B cell (primary cell): ENCODE data around the gene ABCA13. TPM values are rescaled to one million over a fixed set of nuclear protein-coding genes. Genes with fewer than 3 reads are reported as not detected.

Experiments
- ATAC-seq: fragments of 200-7000 bp; cut with Tn5 transposase; one replicate; pipeline ENCODE4 v1.10.0; 2021; ENCODE audit warnings: low read depth, mild to moderate bottlenecking, moderate number of reproducible peaks, moderate library complexity
- CTCF ChIA-PET: fragments of 350-600 bp; sonication (Branson Sonifier 250); formaldehyde crosslinking; loops from one replicate; lab custom pipeline; 2021; ENCODE audit warnings: antibody characterized with exemption, inconsistent platforms; lab: Charles Lee
- POLR2A ChIA-PET: fragments of 350-600 bp; sonication (Branson Sonifier 250); formaldehyde crosslinking; loops from one replicate; lab custom pipeline; 2021; ENCODE audit warnings: antibody characterized with exemption; lab: Charles Lee
- DNase-seq: peaks from one replicate; pipeline ENCODE4 v3.0.0; 2013
- H2AFZ ChIP-seq: 2 replicates; pipeline ENCODE4 v1.6.1; 2012; ENCODE audit warnings: mild to moderate bottlenecking, low read depth, low read length; ENCODE audit not compliant: insufficient read depth, poor library complexity, severe bottlenecking
- H3K27ac ChIP-seq, 2 donors: 1 replicate in 1 of 2; 2 replicates in 1 of 2; pipeline ENCODE4 v1.5.1; 2012 to 2013; ENCODE audit warnings: low read length in 2 of 2, mild to moderate bottlenecking in 2 of 2, moderate library complexity in 1 of 2
- H3K27me3 ChIP-seq, 4 experiments: fragments of 200-600 bp in 1 of 4; sonication (generic) in 1 of 4; replicated peaks in 1 of 4; 1 replicate in 2 of 4; 2 replicates in 2 of 4; pipeline versions ENCODE4 v1.6.1 to v1.7.0; 2013 to 2016; ENCODE audit warnings: low read length in 3 of 4, mild to moderate bottlenecking in 2 of 4, mixed read lengths in 1 of 4, moderate library complexity in 1 of 4; ENCODE audit not compliant: insufficient read depth in 4 of 4, control insufficient read depth in 3 of 4; ENCODE audit errors: control extremely low read depth in 1 of 4
- H3K36me3 ChIP-seq, 2 experiments: replicated peaks in 1 of 2; 1 replicate in 1 of 2; 2 replicates in 1 of 2; pipeline versions ENCODE4 v1.6.1 to v1.7.1; 2013; ENCODE audit warnings: low read length in 1 of 2; ENCODE audit not compliant: insufficient read depth in 2 of 2, control insufficient read depth in 1 of 2; ENCODE audit errors: control extremely low read depth in 1 of 2, extremely low read depth in 1 of 2
- H3K4me1 ChIP-seq, 2 donors: fragments of 200-600 bp in 1 of 2; sonication (generic) in 1 of 2; 1 replicate in 1 of 2; 2 replicates in 1 of 2; pipeline versions ENCODE4 v1.5.1 to v1.6.1; 2013 to 2017; ENCODE audit warnings: low read length in 2 of 2; ENCODE audit not compliant: control insufficient read depth in 2 of 2, insufficient read depth in 2 of 2
- H3K4me2 ChIP-seq: replicated peaks from 2 replicates; pipeline ENCODE3; 2012; ENCODE audit warnings: mild to moderate bottlenecking, low read depth, low read length; ENCODE audit not compliant: poor library complexity, severe bottlenecking
- H3K4me3 ChIP-seq, 5 experiments: fragments of 200-600 bp in 1 of 5; sonication (generic) in 1 of 5; 1 replicate in 3 of 5; 2 replicates in 2 of 5; pipeline versions ENCODE4 v1.5.1 to v1.7.0; 2011 to 2016; ENCODE audit warnings: low read length in 4 of 5, mild to moderate bottlenecking in 4 of 5, low read depth in 2 of 5, control low read depth in 1 of 5, moderate library complexity in 1 of 5; ENCODE audit not compliant: insufficient read depth in 1 of 5; ENCODE audit errors: control extremely low read depth in 1 of 5, extremely low read depth in 1 of 5
- H3K79me2 ChIP-seq: fragments of 200-600 bp; sonication (generic); one replicate; pipeline ENCODE4 v1.6.0; 2016; ENCODE audit warnings: low read length; ENCODE audit not compliant: control insufficient read depth, insufficient read depth
- H3K9ac ChIP-seq: fragments of 200-600 bp; sonication (generic); 2 replicates; pipeline ENCODE4 v1.6.1; 2017; ENCODE audit warnings: mild to moderate bottlenecking, low read length, moderate library complexity
- H3K9me3 ChIP-seq, 3 donors: one replicate each; pipeline versions ENCODE4 v1.6.1 to v1.7.1; 2013; ENCODE audit warnings: low read length in 2 of 3; ENCODE audit not compliant: control insufficient read depth in 2 of 3, insufficient read depth in 1 of 3; ENCODE audit errors: control extremely low read depth in 1 of 3
- H4K20me1 ChIP-seq: 2 replicates; pipeline ENCODE4 v1.6.0; 2012; ENCODE audit warnings: mild to moderate bottlenecking, low read length; ENCODE audit not compliant: insufficient read depth, control insufficient read depth, poor library complexity, severe bottlenecking
- H3K27ac Mint-ChIP-seq: one replicate; pipeline ENCODE4 v1.8.0; 2021; ENCODE audit warnings: mixed read lengths
- H3K27me3 Mint-ChIP-seq: one replicate; pipeline ENCODE4 v1.8.0; 2021; ENCODE audit warnings: mixed read lengths
- H3K4me1 Mint-ChIP-seq: one replicate; pipeline ENCODE4 v1.8.0; 2021; ENCODE audit warnings: mixed read lengths
- H3K4me3 Mint-ChIP-seq: one replicate; pipeline ENCODE4 v1.8.0; 2021; ENCODE audit warnings: mixed read lengths
- H3K9me3 Mint-ChIP-seq: one replicate; pipeline ENCODE4 v1.8.0; 2022; ENCODE audit warnings: mixed read lengths; ENCODE audit not compliant: insufficient read depth
- EZH2 ChIP-seq: IDR thresholded peaks from 2 replicates; pipeline ENCODE4 v1.6.1; 2012; ENCODE audit warnings: borderline replicate concordance, low read depth, mild to moderate bottlenecking, moderate library complexity, low read length; ENCODE audit not compliant: insufficient read depth, poor library complexity, severe bottlenecking
- WGBS: methylation state at CpG from one replicate; pipeline ENCODE4 v1.1.5; 2013; ENCODE audit warnings: missing lambda C conversion rate; ENCODE audit not compliant: insufficient coverage; 5-methylcytosine and 5-hydroxymethylcytosine counted together
- intact Hi-C: fragments of 100-400 bp; cut with micrococcal nuclease; formaldehyde crosslinking; loops from one replicate; pipeline ENCODE4 v1.10.0; 2022
- polyA plus RNA-seq: library from polyadenylated mRNA; depleted of rRNA; stranded (reverse); fragments of >200 nt; gene quantifications from 2 replicates; pipeline ENCODE4 v1.2.3, GENCODE V29; 2012
- total RNA-seq, 2 donors: library from RNA; stranded (reverse); fragments of 120-200 nt in 1 of 2; gene quantifications; 1 replicate in 1 of 2; 2 replicates in 1 of 2; pipeline versions ENCODE4 v1.2.3 to v1.2.4, GENCODE V29; 2013 to 2022
- TF ChIP-seq, protein P1 (sequence below): fragments of 200-600 bp; IDR thresholded peaks from one replicate; pipeline ENCODE4 v1.8.0; 2022; ENCODE audit warnings: antibody characterized with exemption, mild to moderate bottlenecking

The ABCA13 gene
- total and polyA plus RNA-seq, 2 donors (not counting 1 experiment from before 2014, with no cell fraction given), result not detected

DNA sequence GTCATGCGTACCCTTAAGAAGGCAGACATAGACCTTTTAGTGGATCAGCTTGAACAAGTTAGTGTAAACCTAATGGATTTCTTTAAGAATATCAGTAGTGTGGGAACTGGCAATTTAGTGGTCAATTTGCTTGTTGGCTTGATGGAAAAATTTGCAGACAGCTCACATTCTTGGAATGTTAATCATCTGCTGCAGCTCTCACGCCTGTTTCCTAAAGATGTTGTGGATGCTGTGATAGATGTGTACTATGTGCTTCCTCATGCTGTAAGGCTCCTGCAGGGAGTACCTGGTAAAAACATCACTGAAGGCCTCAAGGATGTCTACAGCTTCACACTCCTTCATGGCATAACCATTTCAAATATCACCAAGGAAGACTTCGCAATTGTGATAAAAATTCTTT lies 103.4 kb downstream of the ABCA13 start:
- H3K36me3 ChIP-seq, result no peaks in the 10 kb centered on the region
- Mint-ChIP-seq H3K4me3 (no peak overlapping the region), H3K4me1 (no peaks in the 10 kb centered on the region), H3K9me3 (no peaks in the 10 kb centered on the region), H3K27me3 (no peaks in the 10 kb centered on the region), H3K27ac (no peak overlapping the region)
- no peak overlapping the region for H3K4me3 ChIP-seq
- no peak overlapping the region for H3K9ac ChIP-seq
- H3K4me2 ChIP-seq, result no peak overlapping the region
- DNase-seq (no peak), ATAC-seq (no peak)
- ChIA-PET POLR2A (no interaction called here), CTCF (no interaction called here)
- intact Hi-C loops, result no loop called here
- H3K9me3 ChIP-seq, result no peaks in the 10 kb centered on the region
- no CpG with 5 or more reads among the region's 3 CpGs for WGBS
- no peaks in the 10 kb centered on the region for H3K27me3 ChIP-seq
- no peaks in the 10 kb centered on the region for H3K79me2 ChIP-seq
- no peaks in the 10 kb centered on the region for H4K20me1 ChIP-seq
- no peak for TF ChIP-seq EZH2
- H3K27ac ChIP-seq, result no peak overlapping the region
- no peaks in the 10 kb centered on the region for H3K4me1 ChIP-seq
- H2AFZ ChIP-seq, result no peak overlapping the region

- TF ChIP-seq, protein P1, sequence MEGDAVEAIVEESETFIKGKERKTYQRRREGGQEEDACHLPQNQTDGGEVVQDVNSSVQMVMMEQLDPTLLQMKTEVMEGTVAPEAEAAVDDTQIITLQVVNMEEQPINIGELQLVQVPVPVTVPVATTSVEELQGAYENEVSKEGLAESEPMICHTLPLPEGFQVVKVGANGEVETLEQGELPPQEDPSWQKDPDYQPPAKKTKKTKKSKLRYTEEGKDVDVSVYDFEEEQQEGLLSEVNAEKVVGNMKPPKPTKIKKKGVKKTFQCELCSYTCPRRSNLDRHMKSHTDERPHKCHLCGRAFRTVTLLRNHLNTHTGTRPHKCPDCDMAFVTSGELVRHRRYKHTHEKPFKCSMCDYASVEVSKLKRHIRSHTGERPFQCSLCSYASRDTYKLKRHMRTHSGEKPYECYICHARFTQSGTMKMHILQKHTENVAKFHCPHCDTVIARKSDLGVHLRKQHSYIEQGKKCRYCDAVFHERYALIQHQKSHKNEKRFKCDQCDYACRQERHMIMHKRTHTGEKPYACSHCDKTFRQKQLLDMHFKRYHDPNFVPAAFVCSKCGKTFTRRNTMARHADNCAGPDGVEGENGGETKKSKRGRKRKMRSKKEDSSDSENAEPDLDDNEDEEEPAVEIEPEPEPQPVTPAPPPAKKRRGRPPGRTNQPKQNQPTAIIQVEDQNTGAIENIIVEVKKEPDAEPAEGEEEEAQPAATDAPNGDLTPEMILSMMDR, result no peak
- no peak for TF ChIP-seq EZH2
- Mint-ChIP-seq H3K9me3 (no peaks in the 10 kb centered on the region), H3K4me1 (no peaks in the 10 kb centered on the region), H3K4me3 (no peak overlapping the region), H3K27ac (no peak overlapping the region), H3K27me3 (peaks cover 8% of the 10 kb centered on the region)
- no peaks in the 10 kb centered on the region for H3K4me1 ChIP-seq
- no CpG with 5 or more reads among the region's 1 CpG for WGBS
- no peak overlapping the region for H3K9ac ChIP-seq
- ATAC-seq (no peak), DNase-seq (no peak)
- ChIA-PET CTCF (no interaction called here), POLR2A (no interaction called here)
- H3K4me2 ChIP-seq, result no peak overlapping the region
- intact Hi-C loops, result no loop called here
- no peaks in the 10 kb centered on the region for H3K9me3 ChIP-seq
- H3K79me2 ChIP-seq, result no peaks in the 10 kb centered on the region
- H3K27ac ChIP-seq, result no peak overlapping the region
- H2AFZ ChIP-seq, result no peak overlapping the region
- H3K4me3 ChIP-seq, result no peak overlapping the region
- H3K36me3 ChIP-seq, result no peaks in the 10 kb centered on the region
- no peaks in the 10 kb centered on the region for H4K20me1 ChIP-seq
- no peaks in the 10 kb centered on the region for H3K27me3 ChIP-seq
Measured at GRCh38 chr7:48279420-48279819, 108.2 kb downstream of the ABCA13 start.
